ENCODE measurements around the gene PON3. TPM values are rescaled to one million over a fixed set of nuclear protein-coding genes. Genes with fewer than 3 reads are reported as not detected.

Gene PON3
- total RNA-seq, 1 donor from 2014 or later = 8.9 TPM

- ATAC-seq (no peak), DNase-seq (ENCODE audit: low spot score) (no peak)
- intact Hi-C loops (cut with DNase I) = no loop called here
These were observed 78.2 kb downstream of the PON3 start for GRCh38 chr7:95317966-95318365.

GRCh38 chr7:95317546-95317945, 78.6 kb downstream of the PON3 start:
- DNase-seq (ENCODE audit: low spot score) (no peak), ATAC-seq (no peak)
- intact Hi-C loops (cut with DNase I) = no loop called here

GRCh38 chr7:95316588-95316987, 79.6 kb downstream of the PON3 start:
- no peak for DNase-seq (ENCODE audit: low spot score)
- intact Hi-C loops (cut with DNase I) = no loop called here
- no peak for ATAC-seq

GRCh38 chr7:95312561-95312960, 83.6 kb downstream of the PON3 start:
- intact Hi-C loops (cut with DNase I) = loop anchor here (2.0 kb wide), 1 partner anchor 14 kb away; no protein-coding TSS in a partner anchor
- DNase-seq (ENCODE audit: low spot score) (no peak), ATAC-seq (no peak)

- no peak for DNase-seq (ENCODE audit: low spot score)
- ATAC-seq = no peak
- intact Hi-C loops (cut with DNase I) = no loop called here
These were observed 84.8 kb downstream of the PON3 start for GRCh38 chr7:95311389-95311788.

- ATAC-seq (no peak), DNase-seq (ENCODE audit: low spot score) (no peak)
- intact Hi-C loops (cut with DNase I) = no loop called here
These were observed 86.2 kb downstream of the PON3 start for GRCh38 chr7:95309951-95310350.

Other genes starting within 250 kb of the PON3 start
- not detected for gene PON1, start 71.8 kb downstream of the PON3 start, total RNA-seq
- gene PON2, start 38.7 kb upstream of the PON3 start, total RNA-seq = 111 TPM
- gene ASB4, start 89.6 kb upstream of the PON3 start, total RNA-seq = 0.80 TPM
- 61.9 TPM for gene PDK4, start 200.1 kb upstream of the PON3 start, total RNA-seq